ENCODE data around the gene RHO. TPM values are rescaled to one million over a fixed set of nuclear protein-coding genes. Genes with fewer than 3 reads are reported as not detected.

RHO gene
- total RNA-seq, 1 donor from 2014 or later, result not detected

DNA sequence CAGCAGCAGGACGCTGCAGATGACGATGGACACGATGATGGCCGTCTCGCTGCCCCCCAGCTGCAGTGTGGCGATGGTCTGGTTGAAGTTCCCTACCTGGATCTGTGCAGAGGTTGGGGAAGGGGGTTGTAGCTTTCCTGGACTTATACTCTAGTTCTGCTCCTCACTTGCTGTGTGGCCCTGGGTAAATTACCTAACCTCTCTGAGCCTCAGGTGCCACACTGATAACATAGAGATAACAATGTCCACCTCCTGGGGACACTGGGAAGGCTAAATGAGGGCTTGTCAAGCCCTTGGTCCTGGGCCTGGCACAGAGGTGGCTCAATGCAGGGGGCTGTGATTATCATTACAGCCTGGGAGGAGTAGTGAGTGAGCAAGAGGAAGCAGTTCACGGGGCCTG is 41.4 kb downstream of the RHO start:
- no peak for DNase-seq (ENCODE audit: low spot score)
- intact Hi-C loops (cut with DNase I), result no loop called here

DNA sequence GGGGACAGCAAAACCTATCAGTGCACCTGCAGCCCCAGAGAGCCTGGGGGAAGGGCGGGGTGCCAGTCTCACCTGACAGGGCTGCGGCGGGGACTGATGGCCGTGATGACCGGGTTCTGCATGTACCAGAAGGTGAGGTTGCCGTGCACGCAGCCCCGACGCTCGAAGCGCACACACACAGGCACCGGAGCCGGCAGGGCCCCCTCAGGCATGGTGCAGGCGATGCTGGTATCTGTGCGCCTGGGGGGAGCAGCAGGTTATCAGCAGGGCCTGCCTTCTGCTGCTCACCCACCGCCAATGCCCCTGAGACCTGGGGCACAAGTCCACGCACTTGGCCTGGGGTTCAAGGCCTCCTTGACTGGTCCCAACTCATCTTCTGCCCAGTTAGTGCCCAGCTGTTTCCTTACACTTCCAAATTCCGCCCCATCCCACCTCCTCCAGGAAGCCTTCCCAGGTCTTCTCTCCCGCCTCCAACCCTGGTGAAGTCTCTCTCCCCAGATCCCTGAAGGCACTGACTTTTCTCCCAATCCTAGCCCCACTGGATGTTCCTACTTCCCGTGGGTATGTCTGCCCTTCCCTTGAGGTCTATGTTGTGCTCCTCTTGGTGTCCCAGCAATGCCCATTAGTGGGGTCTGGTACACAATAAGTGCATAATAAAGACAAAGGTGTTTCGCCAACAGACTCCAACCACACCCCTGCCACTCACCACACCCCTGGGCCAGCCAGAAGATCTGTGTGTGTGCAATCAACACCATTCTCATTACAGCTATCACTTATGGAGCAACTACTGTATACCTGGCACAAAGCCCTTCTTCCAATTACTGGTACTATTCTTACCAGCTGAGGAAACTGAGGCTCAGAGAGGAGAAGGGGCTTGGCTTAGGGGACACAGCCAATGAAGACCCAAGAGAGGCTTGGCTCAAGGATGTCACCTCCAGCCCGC is 43.4 kb downstream of the RHO start:
- intact Hi-C loops (cut with DNase I), result no loop called here
- DNase-seq (ENCODE audit: low spot score), result no peak

DNA sequence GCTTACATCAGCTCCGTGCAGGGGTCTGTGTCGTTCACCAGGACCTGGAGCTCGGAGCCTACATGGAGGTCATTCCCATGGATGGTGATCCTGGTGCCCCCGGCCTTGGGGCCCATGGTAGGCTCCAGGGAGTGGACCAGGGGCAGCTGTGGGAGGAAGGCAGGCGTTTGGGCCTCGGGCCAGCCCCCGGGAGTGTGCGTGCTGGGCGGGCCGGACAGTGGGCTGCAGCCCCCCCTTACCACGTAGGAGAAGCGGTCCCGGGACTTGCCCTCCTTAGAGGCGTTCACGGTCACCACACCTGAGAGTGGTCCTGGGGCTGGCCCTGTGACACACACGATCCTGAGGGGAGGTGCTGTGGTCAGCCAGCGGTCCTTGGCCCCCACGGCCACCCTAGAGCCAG is 44.2 kb downstream of the RHO start:
- intact Hi-C loops (cut with DNase I), result no loop called here
- no peak for DNase-seq (ENCODE audit: low spot score)

GRCh38 chr3:129573493-129573892 is 45.1 kb downstream of the RHO start:
- intact Hi-C loops (cut with DNase I), result no loop called here
- no peak for DNase-seq (ENCODE audit: low spot score)

GRCh38 chr3:129574206-129574605 is 45.8 kb downstream of the RHO start:
- intact Hi-C loops (cut with DNase I), result no loop called here
- no peak for DNase-seq (ENCODE audit: low spot score)

GRCh38 chr3:129575233-129575996 is 47.0 kb downstream of the RHO start:
- intact Hi-C loops (cut with DNase I), result no loop called here
- DNase-seq (ENCODE audit: low spot score), result no peak

- no peak for DNase-seq (ENCODE audit: low spot score)
- intact Hi-C loops (cut with DNase I), result no loop called here
These were observed 47.6 kb downstream of the RHO start for GRCh38 chr3:129575997-129576384.

GRCh38 chr3:129576514-129577352 is 48.3 kb downstream of the RHO start:
- no peak for DNase-seq (ENCODE audit: low spot score)
- intact Hi-C loops (cut with DNase I), result no loop called here

DNA sequence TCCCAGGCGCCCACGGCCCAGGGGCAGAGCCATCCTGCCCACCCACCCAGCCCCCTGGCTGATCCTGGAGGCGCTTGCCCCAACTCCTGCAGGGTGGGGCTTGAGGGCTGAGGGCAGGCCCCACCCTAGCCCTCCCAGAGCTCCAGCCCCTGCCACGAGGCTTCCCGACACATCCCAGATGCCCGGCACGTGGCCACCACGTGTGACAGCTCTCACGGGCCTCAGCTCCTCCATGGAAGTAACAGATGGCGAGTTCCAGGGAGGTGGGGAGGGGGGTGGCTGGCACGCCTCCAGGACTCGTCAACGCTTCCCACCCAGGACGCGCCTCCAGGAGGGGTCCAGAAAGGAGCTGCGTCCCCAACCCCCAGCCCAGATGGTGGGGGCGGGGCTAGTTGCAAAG is 48.9 kb downstream of the RHO start:
- DNase-seq (ENCODE audit: low spot score), result no peak
- intact Hi-C loops (cut with DNase I), result no loop called here

- DNase-seq (ENCODE audit: low spot score), result no peak
- intact Hi-C loops (cut with DNase I), result no loop called here
These were observed 49.7 kb downstream of the RHO start for GRCh38 chr3:129577925-129578786.

GRCh38 chr3:129579991-129580390 is 51.6 kb downstream of the RHO start:
- no peak for DNase-seq (ENCODE audit: low spot score)
- intact Hi-C loops (cut with DNase I), result no loop called here

GRCh38 chr3:129581623-129582022 is 53.2 kb downstream of the RHO start:
- intact Hi-C loops (cut with DNase I), result no loop called here
- DNase-seq (ENCODE audit: low spot score), result no peak

GRCh38 chr3:129582799-129583198 is 54.4 kb downstream of the RHO start:
- DNase-seq (ENCODE audit: low spot score), result no peak
- intact Hi-C loops (cut with DNase I), result no loop called here

GRCh38 chr3:129583289-129583688 is 54.9 kb downstream of the RHO start:
- intact Hi-C loops (cut with DNase I), result no loop called here
- no peak for DNase-seq (ENCODE audit: low spot score)

DNA sequence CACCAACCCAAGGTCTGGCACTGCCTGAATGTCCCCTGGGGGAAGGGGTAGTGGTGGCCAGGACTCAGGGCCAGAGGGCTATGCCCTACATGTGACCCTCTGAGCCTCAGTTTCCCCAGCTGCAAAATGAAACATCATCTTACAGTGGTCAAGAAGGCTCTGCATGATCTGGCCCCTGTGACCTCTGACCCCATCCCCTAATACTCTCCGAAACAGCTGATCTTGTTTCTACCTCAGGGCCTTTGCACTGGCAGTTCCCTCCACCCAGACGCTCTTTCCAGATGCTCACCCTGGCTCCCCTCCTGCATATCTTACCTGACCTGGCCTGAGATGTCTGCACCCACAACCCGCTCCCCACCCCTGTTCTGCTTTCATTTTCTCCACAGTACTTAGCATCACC is 56.2 kb downstream of the RHO start:
- intact Hi-C loops (cut with DNase I), result no loop called here
- DNase-seq (ENCODE audit: low spot score), result no peak

Data from cardiac septum (tissue), 1 donor.